ENCODE data around the gene TMEM258. TPM values are rescaled to one million over a fixed set of nuclear protein-coding genes. Genes with fewer than 3 reads are reported as not detected.

The TMEM258 gene
- total RNA-seq, 1 donor from 2014 or later, result 75.8 TPM

- Histone ChIP-seq H3K27me3 (ENCODE audit: control insufficient read depth, insufficient read depth, low read length) (no peaks in the 10 kb centered on the region), H3K4me3 (ENCODE audit: low read depth, low read length) (peak overlapping the region; percentile 69), H3K36me3 (ENCODE audit: control insufficient read depth, insufficient read depth, low read length) (peaks cover 2% of the 10 kb centered on the region)
- no peak for TF ChIP-seq CTCF (IDR thresholded peaks at IDR 0.05; ENCODE audit: insufficient read depth, low read length, poor library complexity, severe bottlenecking)
- no peak for DNase-seq (ENCODE audit: low read depth)
Measured at GRCh38 chr11:61817471-61818202, 25.2 kb upstream of the TMEM258 start.

GRCh38 chr11:61816736-61817455 is 24.5 kb upstream of the TMEM258 start, which contains the start of gene FADS1:
FADS1 (minus strand) TSS chr11:61817003; CDS start chr11:61816929, 74 bp downstream.
- Histone ChIP-seq H3K36me3 (ENCODE audit: control insufficient read depth, insufficient read depth, low read length) (peaks cover 4% of the 10 kb centered on the region), H3K4me3 (ENCODE audit: low read depth, low read length) (peak within 1 kb of the TSS; percentile 69), H3K27me3 (ENCODE audit: control insufficient read depth, insufficient read depth, low read length) (no peaks in the 10 kb centered on the region)
- peak; percentile 73 for DNase-seq (ENCODE audit: low read depth)
- TF ChIP-seq CTCF (IDR thresholded peaks at IDR 0.05; ENCODE audit: insufficient read depth, low read length, poor library complexity, severe bottlenecking), result peak; percentile 78

- Histone ChIP-seq H3K27me3 (ENCODE audit: control insufficient read depth, insufficient read depth, low read length) (no peaks in the 10 kb centered on the region), H3K36me3 (ENCODE audit: control insufficient read depth, insufficient read depth, low read length) (peaks cover 4% of the 10 kb centered on the region), H3K4me3 (ENCODE audit: low read depth, low read length) (peak overlapping the region; percentile 69)
- TF ChIP-seq CTCF (IDR thresholded peaks at IDR 0.05; ENCODE audit: insufficient read depth, low read length, poor library complexity, severe bottlenecking), result no peak
- no peak for DNase-seq (ENCODE audit: low read depth)
Measured at GRCh38 chr11:61815790-61816735, 23.7 kb upstream of the TMEM258 start.

GRCh38 chr11:61814958-61815789 is 22.8 kb upstream of the TMEM258 start:
- TF ChIP-seq CTCF (IDR thresholded peaks at IDR 0.05; ENCODE audit: insufficient read depth, low read length, poor library complexity, severe bottlenecking), result no peak
- DNase-seq (ENCODE audit: low read depth), result peak; percentile 83
- Histone ChIP-seq H3K27me3 (ENCODE audit: control insufficient read depth, insufficient read depth, low read length) (no peaks in the 10 kb centered on the region), H3K36me3 (ENCODE audit: control insufficient read depth, insufficient read depth, low read length) (peaks cover 4% of the 10 kb centered on the region), H3K4me3 (ENCODE audit: low read depth, low read length) (peak overlapping the region; percentile 69)

All from kidney epithelial cell (primary cell).